22Rv1 (cell line): ENCODE measurements around the gene MYLK3.

Source experiments
- H3K27ac ChIP-seq: fragments of 450-650 bp; 2 replicates; pipeline ENCODE4 v1.5.1; 2017
- ZFX ChIP-seq: fragments of 450-650 bp; IDR thresholded peaks from 2 replicates; pipeline ENCODE4 v1.6.1; 2017; ENCODE audit warnings: antibody characterized with exemption, borderline replicate concordance
- TF ChIP-seq, protein P1 (sequence below): fragments of 450-650 bp; IDR thresholded peaks from 2 replicates; pipeline ENCODE4 v1.5.1; 2017; ENCODE audit warnings: mild to moderate bottlenecking

The MYLK3 gene

DNA sequence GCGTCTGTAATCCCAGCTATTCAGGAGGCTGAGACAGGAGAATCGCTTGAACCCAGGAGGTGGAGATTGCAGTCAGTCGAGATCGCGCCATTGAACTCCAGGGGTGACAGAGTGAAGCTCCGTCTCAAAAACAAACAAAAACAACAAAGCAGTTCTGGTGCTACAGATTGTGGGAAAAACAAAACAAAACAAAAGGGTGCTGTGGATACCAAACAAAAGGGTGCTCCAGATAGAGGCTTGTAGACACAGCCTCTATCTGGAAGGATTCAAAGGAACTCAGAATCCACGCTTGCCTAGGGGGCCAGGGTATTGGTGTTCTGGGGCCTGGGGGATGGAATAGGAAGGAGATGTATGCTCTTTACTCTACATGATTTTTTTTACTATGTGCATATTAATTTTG lies 2.5 kb downstream of the MYLK3 start:
- H3K27ac ChIP-seq, result no peak overlapping the region
- TF ChIP-seq ZFX, result no peak
- TF ChIP-seq, protein P1, sequence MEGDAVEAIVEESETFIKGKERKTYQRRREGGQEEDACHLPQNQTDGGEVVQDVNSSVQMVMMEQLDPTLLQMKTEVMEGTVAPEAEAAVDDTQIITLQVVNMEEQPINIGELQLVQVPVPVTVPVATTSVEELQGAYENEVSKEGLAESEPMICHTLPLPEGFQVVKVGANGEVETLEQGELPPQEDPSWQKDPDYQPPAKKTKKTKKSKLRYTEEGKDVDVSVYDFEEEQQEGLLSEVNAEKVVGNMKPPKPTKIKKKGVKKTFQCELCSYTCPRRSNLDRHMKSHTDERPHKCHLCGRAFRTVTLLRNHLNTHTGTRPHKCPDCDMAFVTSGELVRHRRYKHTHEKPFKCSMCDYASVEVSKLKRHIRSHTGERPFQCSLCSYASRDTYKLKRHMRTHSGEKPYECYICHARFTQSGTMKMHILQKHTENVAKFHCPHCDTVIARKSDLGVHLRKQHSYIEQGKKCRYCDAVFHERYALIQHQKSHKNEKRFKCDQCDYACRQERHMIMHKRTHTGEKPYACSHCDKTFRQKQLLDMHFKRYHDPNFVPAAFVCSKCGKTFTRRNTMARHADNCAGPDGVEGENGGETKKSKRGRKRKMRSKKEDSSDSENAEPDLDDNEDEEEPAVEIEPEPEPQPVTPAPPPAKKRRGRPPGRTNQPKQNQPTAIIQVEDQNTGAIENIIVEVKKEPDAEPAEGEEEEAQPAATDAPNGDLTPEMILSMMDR, result no peak

DNA sequence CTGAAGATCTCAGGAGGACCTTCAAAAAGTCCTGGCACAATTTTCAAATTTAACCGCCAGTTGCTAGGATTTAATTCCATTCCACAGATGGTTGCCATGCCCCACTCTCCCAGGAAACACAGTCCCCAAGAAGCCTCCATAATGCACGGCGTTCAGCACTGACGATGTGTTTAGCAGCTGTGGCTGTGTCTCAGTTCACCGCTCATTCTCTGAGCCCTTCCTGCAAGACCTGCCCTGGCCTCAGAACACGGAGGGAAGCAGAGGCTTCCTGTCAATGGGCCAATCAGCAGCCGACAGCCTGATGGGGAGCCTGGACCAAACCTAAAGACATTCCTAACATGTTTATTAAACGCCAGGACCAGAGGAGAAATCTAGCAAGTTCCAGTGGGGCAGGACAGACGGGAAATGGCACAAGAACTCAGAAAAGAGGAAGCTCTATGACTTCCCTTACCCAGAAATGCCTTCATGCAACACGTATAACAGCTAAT lies 4.9 kb downstream of the MYLK3 start:
- no peak overlapping the region for H3K27ac ChIP-seq
- TF ChIP-seq ZFX, result no peak
- TF ChIP-seq, protein P1, result no peak

DNA sequence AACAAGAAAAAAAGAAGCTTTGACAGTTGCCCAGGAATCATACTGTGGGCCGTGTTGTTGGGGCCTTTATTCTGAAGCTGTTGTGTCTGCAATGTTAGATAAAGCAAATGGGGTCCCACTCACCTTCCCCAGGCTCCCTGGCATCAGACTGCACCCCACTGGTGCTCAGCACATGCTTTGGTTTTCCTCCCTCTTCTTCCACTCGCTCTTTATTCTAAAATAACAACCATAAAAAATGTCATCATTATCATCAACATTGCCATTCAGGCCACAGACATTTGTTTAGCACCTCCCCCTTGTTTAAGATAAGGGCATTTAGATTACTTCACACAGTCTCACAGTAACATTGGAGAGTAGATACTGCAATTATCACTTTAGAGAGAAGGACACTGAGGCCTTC lies 8.2 kb downstream of the MYLK3 start:
- H3K27ac ChIP-seq, result no peak overlapping the region
- no peak for TF ChIP-seq ZFX
- TF ChIP-seq, protein P1, result no peak

DNA sequence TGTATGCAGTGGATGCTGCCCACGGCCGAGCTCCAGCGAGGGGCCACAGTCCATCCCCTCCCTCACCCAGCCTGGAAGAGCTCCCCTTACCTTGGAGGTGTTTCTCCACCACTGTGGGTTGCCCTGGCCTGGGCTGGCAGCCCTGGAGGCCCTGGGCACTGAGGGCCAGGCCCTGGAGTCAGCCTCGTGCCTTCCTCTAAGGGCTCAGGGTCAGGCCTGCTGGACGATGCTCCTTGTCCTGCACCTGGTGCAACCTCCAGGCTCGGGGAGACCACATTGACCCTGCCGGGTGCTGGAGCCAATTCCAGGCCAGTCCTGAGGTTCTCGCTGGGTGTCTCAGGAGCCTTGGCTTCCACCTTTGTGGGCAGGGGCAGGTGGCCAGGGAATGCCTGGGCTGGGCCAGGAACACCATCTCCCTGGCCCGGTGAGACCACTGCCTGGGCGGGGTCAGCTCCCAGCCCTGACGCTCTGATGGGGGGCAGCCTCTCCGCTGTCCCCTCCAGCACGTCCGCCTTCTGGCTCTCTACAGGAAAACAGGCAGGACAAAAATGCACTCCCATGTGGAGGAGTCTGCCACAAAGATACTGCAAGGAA lies 10.4 kb downstream of the MYLK3 start:
- TF ChIP-seq, protein P1, result no peak
- TF ChIP-seq ZFX, result no peak

DNA sequence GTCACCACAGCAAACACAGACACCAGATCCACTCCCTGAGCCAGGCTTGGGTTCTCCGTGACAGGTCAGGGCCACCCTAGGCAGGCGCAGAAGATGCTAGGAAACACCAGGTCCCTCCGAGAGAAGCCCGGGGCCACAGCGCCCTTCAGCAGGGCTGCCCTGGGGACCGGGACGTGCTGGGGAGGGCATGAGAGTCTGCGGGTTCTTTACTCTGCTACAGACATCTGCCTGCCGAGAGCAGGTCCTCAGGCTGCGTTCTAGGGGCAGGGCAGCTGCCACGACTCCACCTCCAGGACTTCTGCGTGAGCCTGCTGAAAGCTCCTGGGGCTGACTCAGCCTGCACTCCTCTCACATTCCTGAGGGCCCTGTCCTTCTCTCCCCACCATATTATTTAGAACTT lies 11.4 kb downstream of the MYLK3 start:
- no peak for TF ChIP-seq ZFX
- TF ChIP-seq, protein P1, result no peak
- H3K27ac ChIP-seq, result no peak overlapping the region

More for the DNA sequence above, 10.4 kb downstream of the MYLK3 start:
- no peak overlapping the region for H3K27ac ChIP-seq

DNA sequence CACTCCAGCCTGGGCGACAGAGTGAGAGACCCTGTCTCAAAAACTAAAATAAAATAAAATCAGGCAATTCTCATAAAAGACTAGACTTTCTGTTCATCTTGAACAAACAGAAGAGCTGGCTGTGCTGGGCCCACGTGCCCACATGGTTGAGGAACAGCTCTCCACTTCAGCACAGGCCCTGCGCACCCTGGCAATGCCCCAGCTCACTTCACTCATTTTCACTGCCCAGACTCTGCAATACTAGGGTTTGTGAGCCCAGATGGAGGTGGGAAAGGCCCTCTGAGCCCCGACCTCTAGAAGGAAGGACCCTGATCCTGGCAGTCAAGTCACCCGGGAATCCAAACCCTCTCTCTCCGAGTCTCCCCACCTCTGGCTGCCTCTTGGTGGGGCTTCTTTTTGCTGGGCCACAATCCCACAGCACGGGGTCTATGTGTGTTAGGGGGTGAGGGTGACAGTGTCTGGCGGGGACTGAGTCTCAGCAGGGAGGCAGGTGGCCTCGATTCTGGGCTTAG lies 14.8 kb downstream of the MYLK3 start:
- TF ChIP-seq, protein P1, result no peak
- no peak for TF ChIP-seq ZFX
- no peak overlapping the region for H3K27ac ChIP-seq

DNA sequence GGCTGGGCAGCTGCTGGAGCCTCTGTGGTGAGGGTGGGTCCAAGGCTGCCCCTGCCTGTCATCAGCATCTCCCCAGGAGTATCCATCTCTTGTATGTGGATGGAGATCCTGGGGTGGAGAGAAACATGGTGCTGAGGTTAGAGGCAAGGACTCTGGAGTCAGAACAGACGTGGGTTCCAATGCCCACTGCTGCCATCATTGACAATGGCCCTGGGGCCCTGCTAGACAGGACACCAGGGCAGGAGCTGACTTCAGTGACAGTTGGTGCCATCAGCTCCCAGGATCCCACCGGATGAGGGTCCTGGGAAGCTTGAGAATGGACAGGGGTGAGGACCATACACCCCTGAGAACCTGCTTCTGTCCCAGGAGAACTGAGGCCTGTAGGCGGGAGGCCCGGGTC lies 15.6 kb downstream of the MYLK3 start:
- H3K27ac ChIP-seq, result no peak overlapping the region
- TF ChIP-seq ZFX, result no peak
